Mesothelial cell of epicardium (in vitro differentiated cells): ENCODE data around the gene SH3TC2. TPM values are rescaled to one million over a fixed set of nuclear protein-coding genes. Genes with fewer than 3 reads are reported as not detected.

Source experiments
- DNase-seq, 2 experiments: peaks; one replicate each; pipeline ENCODE4 v3.0.0; 2021; ENCODE audit warnings: low spot score in 2 of 2; ENCODE audit not compliant: unreplicated experiment in 2 of 2
- H3K27ac Mint-ChIP-seq: 2 replicates; pipeline ENCODE4 v1.8.0; 2021; ENCODE audit warnings: mixed read lengths
- H3K27me3 Mint-ChIP-seq: 2 replicates; pipeline ENCODE4 v1.8.0; 2021; ENCODE audit warnings: low read depth, mixed read lengths
- H3K36me3 Mint-ChIP-seq: 2 replicates; pipeline ENCODE4 v1.8.0; 2021; ENCODE audit warnings: mixed read lengths
- H3K4me1 Mint-ChIP-seq: 2 replicates; pipeline ENCODE4 v1.8.0; 2021; ENCODE audit warnings: mixed read lengths
- H3K4me3 Mint-ChIP-seq: 2 replicates; pipeline ENCODE4 v1.8.0; 2021; ENCODE audit warnings: mild to moderate bottlenecking, moderate library complexity, mixed read lengths
- H3K9me3 Mint-ChIP-seq: 2 replicates; pipeline ENCODE4 v1.8.0; 2021; ENCODE audit warnings: mixed read lengths
- total RNA-seq: library from RNA; stranded (reverse); gene quantifications from 3 replicates; pipeline ENCODE4 v1.2.1, GENCODE V29; 2021
- TF ChIP-seq, protein P1 (sequence below): fragments of 200-600 bp; sonication (generic); IDR thresholded peaks from one replicate; pipeline ENCODE4 v1.5.0; 2021; ENCODE audit warnings: antibody characterized with exemption; ENCODE audit not compliant: unreplicated experiment

The SH3TC2 gene
- total RNA-seq, 1 donor from 2014 or later, result 5.2 TPM

DNA sequence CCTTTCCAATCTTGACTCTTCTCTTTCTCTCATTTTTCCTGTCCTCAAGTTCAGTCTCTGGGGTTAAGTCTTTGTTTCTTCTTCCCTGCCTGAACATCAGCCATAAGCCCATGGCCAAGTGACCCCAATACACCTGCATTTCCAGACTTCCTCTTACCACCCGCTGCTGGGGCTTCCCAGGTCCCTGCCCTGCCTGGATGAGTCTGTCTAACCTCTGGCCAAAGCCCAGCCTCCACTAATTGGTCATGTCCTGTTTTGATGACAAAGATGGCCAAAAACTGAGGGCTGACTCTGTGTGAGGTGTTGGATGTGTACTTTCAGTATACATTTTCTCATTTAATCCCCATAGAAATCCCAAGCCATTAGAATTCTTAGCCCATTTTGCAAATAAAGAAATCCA is 47.3 kb downstream of the SH3TC2 start:
- H3K9me3 Mint-ChIP-seq, result no peaks in the 10 kb centered on the region
- peaks cover 16% of the 10 kb centered on the region for H3K4me1 Mint-ChIP-seq
- H3K27me3 Mint-ChIP-seq, result no peaks in the 10 kb centered on the region
- no peak overlapping the region for H3K27ac Mint-ChIP-seq
- H3K36me3 Mint-ChIP-seq, result no peaks in the 10 kb centered on the region
- no peak for DNase-seq
- H3K4me3 Mint-ChIP-seq, result no peak overlapping the region
- TF ChIP-seq, protein P1, sequence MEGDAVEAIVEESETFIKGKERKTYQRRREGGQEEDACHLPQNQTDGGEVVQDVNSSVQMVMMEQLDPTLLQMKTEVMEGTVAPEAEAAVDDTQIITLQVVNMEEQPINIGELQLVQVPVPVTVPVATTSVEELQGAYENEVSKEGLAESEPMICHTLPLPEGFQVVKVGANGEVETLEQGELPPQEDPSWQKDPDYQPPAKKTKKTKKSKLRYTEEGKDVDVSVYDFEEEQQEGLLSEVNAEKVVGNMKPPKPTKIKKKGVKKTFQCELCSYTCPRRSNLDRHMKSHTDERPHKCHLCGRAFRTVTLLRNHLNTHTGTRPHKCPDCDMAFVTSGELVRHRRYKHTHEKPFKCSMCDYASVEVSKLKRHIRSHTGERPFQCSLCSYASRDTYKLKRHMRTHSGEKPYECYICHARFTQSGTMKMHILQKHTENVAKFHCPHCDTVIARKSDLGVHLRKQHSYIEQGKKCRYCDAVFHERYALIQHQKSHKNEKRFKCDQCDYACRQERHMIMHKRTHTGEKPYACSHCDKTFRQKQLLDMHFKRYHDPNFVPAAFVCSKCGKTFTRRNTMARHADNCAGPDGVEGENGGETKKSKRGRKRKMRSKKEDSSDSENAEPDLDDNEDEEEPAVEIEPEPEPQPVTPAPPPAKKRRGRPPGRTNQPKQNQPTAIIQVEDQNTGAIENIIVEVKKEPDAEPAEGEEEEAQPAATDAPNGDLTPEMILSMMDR, result no peak

DNA sequence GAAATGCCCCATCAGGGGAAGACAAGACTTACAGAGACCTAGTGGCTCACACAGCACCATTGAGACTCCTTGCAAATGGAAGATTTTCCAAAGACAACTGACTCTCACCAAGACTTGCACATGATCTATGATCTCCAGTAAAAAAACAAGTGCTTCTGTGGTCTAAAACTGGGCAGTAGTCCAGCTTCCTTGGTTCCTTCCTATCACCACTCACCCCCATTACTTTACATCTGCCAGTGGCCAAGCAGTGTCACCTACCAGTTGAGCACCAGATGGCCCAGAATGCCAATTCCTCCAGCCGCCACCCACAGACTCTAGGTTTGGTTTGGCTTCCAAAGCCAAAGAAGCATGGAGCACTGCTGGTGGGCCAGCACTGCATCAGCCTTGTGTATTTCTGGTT is 47.7 kb downstream of the SH3TC2 start:
- TF ChIP-seq, protein P1, result no peak
- Mint-ChIP-seq H3K9me3 (no peaks in the 10 kb centered on the region), H3K4me1 (peaks cover 16% of the 10 kb centered on the region)

DNA sequence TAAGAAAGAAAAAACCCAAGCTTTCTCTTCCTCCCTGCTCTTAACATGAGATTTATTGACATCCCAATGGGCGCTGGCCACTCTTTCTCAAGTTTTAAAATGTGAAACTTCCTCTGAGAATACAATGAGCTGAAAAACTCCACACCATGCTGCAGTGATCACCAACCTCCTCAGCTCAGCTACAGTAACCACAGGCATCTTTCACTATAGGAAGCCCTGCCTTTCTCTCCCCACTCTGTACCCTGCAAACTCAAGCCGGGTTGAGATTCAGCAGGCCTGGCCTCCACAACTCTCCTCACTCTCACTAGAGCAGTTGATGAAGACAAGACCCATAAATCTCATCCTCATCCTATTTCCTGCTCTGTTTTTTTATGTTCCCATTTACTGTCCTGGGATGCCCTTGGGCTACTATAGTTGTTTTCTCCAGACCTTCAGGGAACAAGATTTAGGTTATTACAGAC is 48.3 kb downstream of the SH3TC2 start:
- Mint-ChIP-seq H3K27me3 (no peaks in the 10 kb centered on the region), H3K9me3 (no peaks in the 10 kb centered on the region), H3K4me1 (peaks cover 12% of the 10 kb centered on the region), H3K36me3 (no peaks in the 10 kb centered on the region), H3K4me3 (no peak overlapping the region), H3K27ac (no peak overlapping the region)
- TF ChIP-seq, protein P1, result no peak
- DNase-seq, result no peak

More for the DNA sequence above, 47.7 kb downstream of the SH3TC2 start:
- Mint-ChIP-seq H3K36me3 (no peaks in the 10 kb centered on the region), H3K27me3 (no peaks in the 10 kb centered on the region), H3K27ac (no peak overlapping the region), H3K4me3 (no peak overlapping the region)
- DNase-seq, result no peak

DNA sequence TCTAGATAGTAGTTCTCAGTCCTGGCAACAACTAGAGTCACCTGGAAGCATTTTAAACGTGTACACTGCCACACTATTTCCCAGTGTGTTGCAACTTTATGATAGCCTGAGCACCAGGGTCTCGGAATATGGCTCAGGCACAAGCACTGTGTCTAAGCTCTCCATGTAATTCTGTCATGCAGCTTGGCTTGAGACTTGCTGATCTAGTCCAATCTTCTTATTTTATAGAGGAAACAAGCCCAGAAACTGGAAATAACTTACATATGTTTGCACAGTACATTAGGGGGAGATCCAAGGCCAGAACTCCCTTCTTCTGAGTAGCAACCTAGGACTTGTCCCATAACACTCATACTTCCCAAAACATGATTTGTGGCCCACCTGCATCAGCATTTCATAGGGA is 49.1 kb downstream of the SH3TC2 start:
- peaks cover 5% of the 10 kb centered on the region for H3K4me1 Mint-ChIP-seq
- DNase-seq, result no peak
- H3K9me3 Mint-ChIP-seq, result no peaks in the 10 kb centered on the region
- H3K27ac Mint-ChIP-seq, result no peak overlapping the region
- no peaks in the 10 kb centered on the region for H3K27me3 Mint-ChIP-seq
- TF ChIP-seq, protein P1, result no peak
- H3K4me3 Mint-ChIP-seq, result no peak overlapping the region
- H3K36me3 Mint-ChIP-seq, result no peaks in the 10 kb centered on the region

DNA sequence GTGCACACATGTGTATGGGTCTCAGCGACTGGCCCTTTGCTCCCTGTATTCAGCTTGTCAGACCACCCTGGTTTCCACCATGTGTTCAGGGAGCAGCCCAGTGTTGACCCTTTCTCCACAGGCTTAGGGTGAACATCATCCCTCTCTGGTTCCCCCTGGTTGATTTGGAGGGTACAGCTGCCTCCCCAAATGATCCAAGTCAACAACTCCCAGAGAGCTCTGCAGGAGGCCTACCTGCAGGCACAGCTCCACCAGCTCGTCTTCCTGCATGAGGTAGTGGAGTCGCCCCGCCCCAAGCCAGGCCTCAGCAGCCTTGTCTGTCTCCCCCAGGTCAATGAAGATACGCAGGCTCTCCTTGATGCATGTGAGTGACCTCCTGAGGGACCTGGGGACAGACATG is 50.5 kb downstream of the SH3TC2 start:
- no peak for DNase-seq
- no peaks in the 10 kb centered on the region for H3K27me3 Mint-ChIP-seq
- no peaks in the 10 kb centered on the region for H3K4me1 Mint-ChIP-seq
- H3K36me3 Mint-ChIP-seq, result no peaks in the 10 kb centered on the region
- H3K4me3 Mint-ChIP-seq, result no peak overlapping the region
- TF ChIP-seq, protein P1, result no peak
- no peaks in the 10 kb centered on the region for H3K9me3 Mint-ChIP-seq
- no peak overlapping the region for H3K27ac Mint-ChIP-seq

DNA sequence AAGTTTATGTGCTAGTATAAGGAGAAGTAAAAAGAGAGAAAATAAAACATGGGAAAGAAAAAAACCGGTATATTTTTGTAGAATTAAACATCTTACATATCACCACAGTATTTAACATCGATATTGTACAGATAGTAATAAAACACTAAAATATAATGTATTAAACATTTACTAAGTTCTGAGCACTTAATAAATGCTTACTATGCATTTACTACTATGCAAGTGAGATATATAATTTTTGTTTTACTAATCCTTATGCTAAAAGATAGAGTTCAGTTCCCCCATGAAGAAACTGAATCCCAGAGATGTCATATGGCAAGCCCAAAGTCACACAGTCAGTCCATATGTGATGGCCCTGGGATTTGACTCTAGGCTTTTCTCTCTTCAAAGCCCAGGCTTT is 51.1 kb downstream of the SH3TC2 start:
- H3K27me3 Mint-ChIP-seq, result no peaks in the 10 kb centered on the region
- DNase-seq, result no peak
- TF ChIP-seq, protein P1, result no peak

More for the DNA sequence above, 51.1 kb downstream of the SH3TC2 start:
- H3K9me3 Mint-ChIP-seq, result no peaks in the 10 kb centered on the region
- no peak overlapping the region for H3K27ac Mint-ChIP-seq
- H3K4me3 Mint-ChIP-seq, result no peak overlapping the region
- H3K4me1 Mint-ChIP-seq, result no peaks in the 10 kb centered on the region
- no peaks in the 10 kb centered on the region for H3K36me3 Mint-ChIP-seq
